HCT116 (cell line): ENCODE measurements around the gene CPA5. TPM values are rescaled to one million over a fixed set of nuclear protein-coding genes. Genes with fewer than 3 reads are reported as not detected.

Experiments used
- ATAC-seq: fragments of 200-7000 bp; cut with Tn5 transposase; 2 replicates; pipeline ENCODE4 v1.9.1; 2020; ENCODE audit warnings: mild to moderate bottlenecking, moderate library complexity
- BruUV-seq: library from RNA; stranded (reverse); fragments of 400-500 nt; replicated peaks from 2 replicates; lab custom pipeline; 2021; lab: Mats Ljungman, UMichigan
- CTCF ChIA-PET: fragments of 300-600 bp; sonication (Branson Sonifier 250); formaldehyde crosslinking; loops from one replicate; lab custom pipeline; 2021; ENCODE audit warnings: antibody characterized with exemption; lab: Charles Lee
- POLR2A ChIA-PET: fragments of 300-600, 350-600 bp; sonication (Branson Sonifier 250); formaldehyde crosslinking; loops from one replicate; lab custom pipeline; 2021; ENCODE audit warnings: antibody characterized with exemption; lab: Charles Lee
- RAD21 ChIA-PET, 2 experiments: fragments of 300-600 bp; sonication (Branson Sonifier 250); formaldehyde crosslinking; loops; one replicate each; lab custom pipeline; 2023; ENCODE audit warnings: low total read pairs in 2 of 2; ENCODE audit not compliant: uncharacterized antibody in 2 of 2, unreplicated experiment in 2 of 2, low non-redundant PET in 1 of 2; lab: Charles Lee
- DNase-seq: peaks from one replicate; pipeline ENCODE4 v3.0.0-alpha.2; 2010; ENCODE audit warnings: low read depth, low spot score
- H2AFZ ChIP-seq: fragments of 200-600 bp; shearing (Covaris generic), sonication (generic); 2 replicates; pipeline ENCODE4 v1.6.1; 2017; ENCODE audit warnings: low read depth, mixed run types, mixed read lengths, antibody characterized with exemption, low read length; ENCODE audit not compliant: poor library complexity, severe bottlenecking
- H3K27ac ChIP-seq: 2 replicates; pipeline ENCODE4 v1.5.1; 2012; ENCODE audit warnings: low read depth, low read length
- H3K27me3 ChIP-seq: fragments of 200-600 bp; sonication (generic); 2 replicates; pipeline ENCODE4 v1.6.1; 2016; ENCODE audit warnings: mixed run types, low read length, mixed read lengths; ENCODE audit not compliant: insufficient read depth
- H3K36me3 ChIP-seq, 2 experiments: fragments of 200-500 bp in 1 of 2; fragments of 200-600 bp in 1 of 2; sonication (Bioruptor generic) in 1 of 2; sonication (generic) in 1 of 2; 2 replicates each; pipeline versions ENCODE4 v1.5.1 to v1.6.1; 2014 to 2016; ENCODE audit warnings: low read length in 2 of 2, inconsistent platforms in 1 of 2, mixed read lengths in 1 of 2, mixed run types in 1 of 2; ENCODE audit not compliant: insufficient read depth in 2 of 2, control insufficient read depth in 1 of 2
- H3K4me1 ChIP-seq, 2 experiments: fragments of 200-600 bp in 1 of 2; sonication (generic) in 1 of 2; 2 replicates each; pipeline versions ENCODE4 v1.5.1 to v1.6.1; 2012 to 2017; ENCODE audit warnings: low read length in 2 of 2, inconsistent platforms in 1 of 2, mild to moderate bottlenecking in 1 of 2, mixed read lengths in 1 of 2, mixed run types in 1 of 2, moderate library complexity in 1 of 2; ENCODE audit not compliant: insufficient read depth in 2 of 2, control insufficient read depth in 1 of 2
- H3K4me2 ChIP-seq: fragments of 200-600 bp; sonication (generic); 2 replicates; pipeline ENCODE4 v1.6.1; 2017; ENCODE audit warnings: mixed run types, low read length, mixed read lengths
- H3K4me3 ChIP-seq, 2 experiments: fragments of 200-600 bp in 1 of 2; sonication (generic) in 1 of 2; replicated peaks in 1 of 2; 2 replicates each; pipeline ENCODE4 v1.5.1; 2011 to 2016; ENCODE audit warnings: low read length in 2 of 2, control low read depth in 1 of 2, low read depth in 1 of 2, mild to moderate bottlenecking in 1 of 2, mixed read lengths in 1 of 2, mixed run types in 1 of 2
- H3K79me2 ChIP-seq: fragments of 200-600 bp; sonication (generic); 2 replicates; pipeline ENCODE4 v1.6.1; 2017; ENCODE audit warnings: mild to moderate bottlenecking, mixed run types, low read length, moderate library complexity, mixed read lengths; ENCODE audit not compliant: insufficient read depth
- H3K9ac ChIP-seq: fragments of 200-600 bp; sonication (generic); 2 replicates; pipeline ENCODE4 v1.6.1; 2016; ENCODE audit warnings: low read length, mixed read lengths
- H3K9me2 ChIP-seq: fragments of 200-600 bp; sonication (generic), shearing (Covaris generic); 2 replicates; pipeline ENCODE4 v1.6.1; 2017; ENCODE audit warnings: mixed run types, mild to moderate bottlenecking, moderate library complexity; ENCODE audit not compliant: insufficient read depth
- H3K9me3 ChIP-seq, 2 experiments: fragments of 200-500 bp in 1 of 2; fragments of 200-600 bp in 1 of 2; sonication (Bioruptor generic) in 1 of 2; sonication (generic) in 1 of 2; 2 replicates each; pipeline ENCODE4 v1.6.1; 2014 to 2017; ENCODE audit warnings: low read length in 2 of 2, mixed read lengths in 2 of 2, inconsistent platforms in 1 of 2, low read depth in 1 of 2, mild to moderate bottlenecking in 1 of 2, mixed run types in 1 of 2, moderate library complexity in 1 of 2; ENCODE audit not compliant: control insufficient read depth in 1 of 2, insufficient read depth in 1 of 2
- H4K20me1 ChIP-seq: fragments of 200-600 bp; sonication (generic), shearing (Covaris generic); 2 replicates; pipeline ENCODE4 v1.6.1; 2017; ENCODE audit warnings: mixed run types, mild to moderate bottlenecking, moderate library complexity; ENCODE audit not compliant: insufficient read depth
- CBX3 ChIP-seq: IDR thresholded peaks from 2 replicates; pipeline ENCODE4 v1.6.1; 2012; ENCODE audit warnings: low read depth
- CEBPB ChIP-seq: IDR thresholded peaks from 2 replicates; pipeline ENCODE4 v1.6.1; 2012; ENCODE audit warnings: low read depth
- EGR1 ChIP-seq: IDR thresholded peaks from 2 replicates; pipeline ENCODE4 v1.6.1; 2012; ENCODE audit warnings: low read depth
- EZH2 ChIP-seq: fragments of 200-600 bp; sonication (generic); IDR thresholded peaks from 2 replicates; pipeline ENCODE4 v1.6.1; 2017; ENCODE audit warnings: antibody characterized with exemption, mixed run types
- FOSL1 ChIP-seq: IDR thresholded peaks from 2 replicates; pipeline ENCODE4 v1.6.1; 2012; ENCODE audit warnings: low read depth
- MAX ChIP-seq: IDR thresholded peaks from 2 replicates; pipeline ENCODE4 v1.6.1; 2012
- POLR2A ChIP-seq: IDR thresholded peaks from 2 replicates; pipeline ENCODE4 v1.7.0; 2011; ENCODE audit warnings: borderline replicate concordance; ENCODE audit not compliant: insufficient read depth, insufficient read length; ENCODE audit errors: extremely low read depth
- POLR2AphosphoS5 ChIP-seq: IDR thresholded peaks from 2 replicates; pipeline ENCODE4 v1.6.1; 2011; ENCODE audit warnings: mild to moderate bottlenecking, low read depth, low read length, moderate library complexity
- RAD21 ChIP-seq: IDR thresholded peaks from 2 replicates; pipeline ENCODE4 v1.6.1; 2012; ENCODE audit warnings: low read depth, mild to moderate bottlenecking
- SIN3A ChIP-seq: IDR thresholded peaks from 2 replicates; pipeline ENCODE4 v1.6.1; 2012; ENCODE audit warnings: low read depth
- SP1 ChIP-seq: IDR thresholded peaks from 2 replicates; pipeline ENCODE4 v1.6.1; 2012; ENCODE audit warnings: low read depth
- SRF ChIP-seq: IDR thresholded peaks from 2 replicates; pipeline ENCODE4 v1.6.1; 2012; ENCODE audit warnings: low read depth
- ZNF274 ChIP-seq: fragments of 200-500 bp; sonication (Bioruptor generic); IDR thresholded peaks from 2 replicates; pipeline ENCODE4 v1.6.1; 2014; ENCODE audit warnings: mild to moderate bottlenecking, low read depth, low read length, inconsistent platforms
- intact Hi-C: fragments of 100-400 bp; cut with micrococcal nuclease; formaldehyde crosslinking; loops from 2 replicates; pipeline ENCODE4 v1.10.0; 2022
- total RNA-seq: library from RNA; stranded (reverse); gene quantifications from one replicate; pipeline ENCODE4 v1.2.1, GENCODE V29; 2021; ENCODE audit not compliant: unreplicated experiment
- TF ChIP-seq, protein P1 (sequence below): IDR thresholded peaks from 2 replicates; pipeline ENCODE4 v1.6.1; 2012; ENCODE audit warnings: low read depth
- TF ChIP-seq, protein P2 (sequence below): IDR thresholded peaks from 2 replicates; pipeline ENCODE4 v1.6.1; 2011; ENCODE audit warnings: mild to moderate bottlenecking, low read length, moderate library complexity; ENCODE audit not compliant: insufficient replicate concordance; ENCODE audit errors: extremely low read depth

Gene CPA5
- total RNA-seq, 1 experiment from 2014 or later, result not detected

- POLR2A ChIA-PET, result no interaction called here
- BruUV-seq, result no TSS peak
- DNase-seq (no peak), ATAC-seq (no peak)
- CTCF ChIA-PET, result no interaction called here
- Histone ChIP-seq H3K9me2 (no peaks in the 10 kb centered on the region), H3K4me2 (no peak overlapping the region), H3K27ac (no peak overlapping the region), H3K36me3 (no peaks in the 10 kb centered on the region), H3K9ac (no peak overlapping the region), H3K9me3 (no peaks in the 10 kb centered on the region), H2AFZ (no peak overlapping the region), H3K79me2 (no peaks in the 10 kb centered on the region), H4K20me1 (no peaks in the 10 kb centered on the region), H3K27me3 (no peaks in the 10 kb centered on the region), H3K4me1 (no peaks in the 10 kb centered on the region), H3K4me3 (no peak overlapping the region)
- RAD21 ChIA-PET, result no interaction called here
- TF ChIP-seq FOSL1 (no peak), MAX (no peak)
- intact Hi-C loops, result no loop called here
Measured at GRCh38 chr7:130332259-130333053, 12.2 kb upstream of the CPA5 start.

DNA sequence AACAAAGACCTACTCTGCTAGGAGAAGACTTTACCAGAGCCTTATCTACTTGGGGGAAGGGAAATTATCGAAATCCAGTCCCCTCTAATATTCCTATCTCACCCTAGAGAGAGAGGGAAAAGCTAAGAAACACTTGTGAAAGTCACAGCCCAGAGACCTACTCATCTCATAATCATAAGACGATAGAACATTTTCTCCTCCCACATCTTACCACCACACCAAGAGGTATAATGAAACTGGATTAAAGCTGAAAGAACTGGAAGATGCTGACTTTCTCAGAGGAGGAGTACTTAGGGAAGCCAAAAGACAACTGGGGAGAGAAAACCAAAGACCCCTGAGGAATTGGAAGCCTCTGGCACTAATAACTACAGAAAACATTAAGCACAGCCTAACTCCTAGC, 10.8 kb upstream of the CPA5 start:
- Histone ChIP-seq H3K79me2 (no peaks in the 10 kb centered on the region), H2AFZ (no peak overlapping the region), H3K4me3 (no peak overlapping the region), H3K9me3 (no peaks in the 10 kb centered on the region), H3K27me3 (no peaks in the 10 kb centered on the region), H4K20me1 (no peaks in the 10 kb centered on the region), H3K4me2 (no peak overlapping the region), H3K27ac (no peak overlapping the region), H3K36me3 (no peaks in the 10 kb centered on the region), H3K9ac (no peak overlapping the region), H3K4me1 (no peaks in the 10 kb centered on the region), H3K9me2 (no peaks in the 10 kb centered on the region)
- CTCF ChIA-PET, result no interaction called here
- DNase-seq, result no peak
- POLR2A ChIA-PET, result no interaction called here
- no TSS peak for BruUV-seq
- ATAC-seq, result no peak
- RAD21 ChIA-PET, result no interaction called here
- intact Hi-C loops, result no loop called here
- TF ChIP-seq SIN3A (no peak), MAX (no peak), EZH2 (no peak), POLR2AphosphoS5 (no peak), CBX3 (no peak), POLR2A (no peak), CEBPB (no peak), SP1 (no peak), SRF (no peak), EGR1 (no peak), RAD21 (no peak), ZNF274 (no peak)
- TF ChIP-seq, protein P1, sequence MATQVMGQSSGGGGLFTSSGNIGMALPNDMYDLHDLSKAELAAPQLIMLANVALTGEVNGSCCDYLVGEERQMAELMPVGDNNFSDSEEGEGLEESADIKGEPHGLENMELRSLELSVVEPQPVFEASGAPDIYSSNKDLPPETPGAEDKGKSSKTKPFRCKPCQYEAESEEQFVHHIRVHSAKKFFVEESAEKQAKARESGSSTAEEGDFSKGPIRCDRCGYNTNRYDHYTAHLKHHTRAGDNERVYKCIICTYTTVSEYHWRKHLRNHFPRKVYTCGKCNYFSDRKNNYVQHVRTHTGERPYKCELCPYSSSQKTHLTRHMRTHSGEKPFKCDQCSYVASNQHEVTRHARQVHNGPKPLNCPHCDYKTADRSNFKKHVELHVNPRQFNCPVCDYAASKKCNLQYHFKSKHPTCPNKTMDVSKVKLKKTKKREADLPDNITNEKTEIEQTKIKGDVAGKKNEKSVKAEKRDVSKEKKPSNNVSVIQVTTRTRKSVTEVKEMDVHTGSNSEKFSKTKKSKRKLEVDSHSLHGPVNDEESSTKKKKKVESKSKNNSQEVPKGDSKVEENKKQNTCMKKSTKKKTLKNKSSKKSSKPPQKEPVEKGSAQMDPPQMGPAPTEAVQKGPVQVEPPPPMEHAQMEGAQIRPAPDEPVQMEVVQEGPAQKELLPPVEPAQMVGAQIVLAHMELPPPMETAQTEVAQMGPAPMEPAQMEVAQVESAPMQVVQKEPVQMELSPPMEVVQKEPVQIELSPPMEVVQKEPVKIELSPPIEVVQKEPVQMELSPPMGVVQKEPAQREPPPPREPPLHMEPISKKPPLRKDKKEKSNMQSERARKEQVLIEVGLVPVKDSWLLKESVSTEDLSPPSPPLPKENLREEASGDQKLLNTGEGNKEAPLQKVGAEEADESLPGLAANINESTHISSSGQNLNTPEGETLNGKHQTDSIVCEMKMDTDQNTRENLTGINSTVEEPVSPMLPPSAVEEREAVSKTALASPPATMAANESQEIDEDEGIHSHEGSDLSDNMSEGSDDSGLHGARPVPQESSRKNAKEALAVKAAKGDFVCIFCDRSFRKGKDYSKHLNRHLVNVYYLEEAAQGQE, result no peak
- TF ChIP-seq, protein P2, sequence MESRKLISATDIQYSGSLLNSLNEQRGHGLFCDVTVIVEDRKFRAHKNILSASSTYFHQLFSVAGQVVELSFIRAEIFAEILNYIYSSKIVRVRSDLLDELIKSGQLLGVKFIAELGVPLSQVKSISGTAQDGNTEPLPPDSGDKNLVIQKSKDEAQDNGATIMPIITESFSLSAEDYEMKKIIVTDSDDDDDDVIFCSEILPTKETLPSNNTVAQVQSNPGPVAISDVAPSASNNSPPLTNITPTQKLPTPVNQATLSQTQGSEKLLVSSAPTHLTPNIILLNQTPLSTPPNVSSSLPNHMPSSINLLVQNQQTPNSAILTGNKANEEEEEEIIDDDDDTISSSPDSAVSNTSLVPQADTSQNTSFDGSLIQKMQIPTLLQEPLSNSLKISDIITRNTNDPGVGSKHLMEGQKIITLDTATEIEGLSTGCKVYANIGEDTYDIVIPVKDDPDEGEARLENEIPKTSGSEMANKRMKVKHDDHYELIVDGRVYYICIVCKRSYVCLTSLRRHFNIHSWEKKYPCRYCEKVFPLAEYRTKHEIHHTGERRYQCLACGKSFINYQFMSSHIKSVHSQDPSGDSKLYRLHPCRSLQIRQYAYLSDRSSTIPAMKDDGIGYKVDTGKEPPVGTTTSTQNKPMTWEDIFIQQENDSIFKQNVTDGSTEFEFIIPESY, result no peak
